Sigmoid colon (tissue), 4 donors: ENCODE results near the gene FAM3D.

Source experiments
- POLR2AphosphoS5 ChIP-seq, 4 donors: sonication (generic); formaldehyde crosslinking; IDR thresholded peaks; one replicate each; pipeline ENCODE4 v1.6.1; 2017; ENCODE audit warnings: antibody characterized with exemption in 4 of 4
- TF ChIP-seq, protein P1 (sequence below), 4 experiments: fragments of 450-650 bp in 3 of 4; fragments of 200-600 bp in 1 of 4; IDR thresholded peaks; one replicate each; pipeline ENCODE4 v1.5.1; 2016 to 2019; ENCODE audit warnings: antibody characterized with exemption in 4 of 4, mild to moderate bottlenecking in 3 of 4, moderate library complexity in 2 of 4

DNA sequence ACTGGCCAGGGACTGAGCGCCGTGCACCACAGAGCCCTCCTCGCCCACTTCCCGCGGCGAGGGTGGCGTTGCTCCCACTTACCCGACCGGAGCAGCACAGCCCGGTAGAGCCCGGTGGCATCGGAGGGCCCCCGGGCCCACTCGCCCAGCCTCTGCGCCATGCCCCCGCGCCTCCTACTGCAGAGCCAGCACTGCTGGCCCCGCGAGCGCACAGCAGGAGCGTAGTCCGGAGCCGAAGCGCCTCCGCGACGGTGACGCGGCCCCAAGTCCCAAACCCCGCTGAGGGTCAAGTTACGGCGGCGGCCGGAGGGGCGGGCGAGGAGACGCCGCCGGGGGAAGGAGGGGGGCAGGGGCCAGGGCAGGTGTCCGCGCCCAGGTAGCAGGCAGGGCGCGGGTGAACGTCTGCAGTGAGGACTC is 79.8 kb downstream of the FAM3D start:
- TF ChIP-seq, protein P1, sequence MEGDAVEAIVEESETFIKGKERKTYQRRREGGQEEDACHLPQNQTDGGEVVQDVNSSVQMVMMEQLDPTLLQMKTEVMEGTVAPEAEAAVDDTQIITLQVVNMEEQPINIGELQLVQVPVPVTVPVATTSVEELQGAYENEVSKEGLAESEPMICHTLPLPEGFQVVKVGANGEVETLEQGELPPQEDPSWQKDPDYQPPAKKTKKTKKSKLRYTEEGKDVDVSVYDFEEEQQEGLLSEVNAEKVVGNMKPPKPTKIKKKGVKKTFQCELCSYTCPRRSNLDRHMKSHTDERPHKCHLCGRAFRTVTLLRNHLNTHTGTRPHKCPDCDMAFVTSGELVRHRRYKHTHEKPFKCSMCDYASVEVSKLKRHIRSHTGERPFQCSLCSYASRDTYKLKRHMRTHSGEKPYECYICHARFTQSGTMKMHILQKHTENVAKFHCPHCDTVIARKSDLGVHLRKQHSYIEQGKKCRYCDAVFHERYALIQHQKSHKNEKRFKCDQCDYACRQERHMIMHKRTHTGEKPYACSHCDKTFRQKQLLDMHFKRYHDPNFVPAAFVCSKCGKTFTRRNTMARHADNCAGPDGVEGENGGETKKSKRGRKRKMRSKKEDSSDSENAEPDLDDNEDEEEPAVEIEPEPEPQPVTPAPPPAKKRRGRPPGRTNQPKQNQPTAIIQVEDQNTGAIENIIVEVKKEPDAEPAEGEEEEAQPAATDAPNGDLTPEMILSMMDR (IDR thresholded peaks at IDR 0.05): no peak
- TF ChIP-seq POLR2AphosphoS5 (IDR thresholded peaks at IDR 0.05): no peak
